ENCODE data around the gene SPRY4. TPM values are rescaled to one million over a fixed set of nuclear protein-coding genes. Genes with fewer than 3 reads are reported as not detected.
A peak's percentile ranks its signal among the peaks of the same experiment; 100 is the strongest.
"Not testable (repeated sequence)": the region's sequence is repeated elsewhere in the genome, so short reads cannot be mapped to it uniquely, and the experiment has no call there.

Gene SPRY4
- total RNA-seq (2014; rRNA removed; shearing (Covaris generic)) = 3.2 and 3.7 TPM in 2 replicates

GRCh38 chr5:142324871-142325724, at the start of gene SPRY4:
SPRY4 (minus strand) TSS chr5:142325021; CDS start chr5:142315108, 9,913 bp downstream.
- peak; percentile 99 for DNase-seq (ENCODE audit: low read depth)

GRCh38 chr5:142368529-142368928, 43.7 kb upstream of the SPRY4 start:
- no peak for DNase-seq (ENCODE audit: low read depth)

- no peak for DNase-seq (ENCODE audit: low read depth)
These were observed 41.2 kb upstream of the SPRY4 start for GRCh38 chr5:142366007-142366406.

GRCh38 chr5:142364251-142365145, 39.7 kb upstream of the SPRY4 start:
- DNase-seq (ENCODE audit: low read depth) = no peak

- no peak for DNase-seq (ENCODE audit: low read depth)
These were observed 38.8 kb upstream of the SPRY4 start for GRCh38 chr5:142363619-142363963.

DNA sequence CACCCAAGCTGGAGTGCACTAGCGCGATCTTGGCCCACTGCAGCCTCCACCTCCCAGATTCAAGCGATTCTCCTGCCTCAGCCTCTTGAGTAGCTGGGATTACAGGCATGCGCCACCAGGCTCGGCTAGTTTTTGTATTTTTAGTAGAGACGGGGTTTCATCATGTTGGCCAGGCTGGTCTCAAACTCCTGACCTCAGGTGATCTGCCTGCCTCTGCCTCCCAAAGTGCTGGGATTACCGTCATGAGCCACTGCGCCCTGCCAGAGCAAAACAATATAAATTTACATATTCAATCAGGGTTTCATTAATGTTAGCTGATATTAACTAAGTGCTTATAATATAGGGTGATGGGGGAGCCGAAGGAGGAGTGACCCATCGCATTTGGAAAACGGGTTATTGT, 37.4 kb upstream of the SPRY4 start:
- DNase-seq (ENCODE audit: low read depth) = not testable (repeated sequence)

GRCh38 chr5:142360607-142361120, 35.8 kb upstream of the SPRY4 start:
- DNase-seq (ENCODE audit: low read depth) = peak; percentile 90

DNA sequence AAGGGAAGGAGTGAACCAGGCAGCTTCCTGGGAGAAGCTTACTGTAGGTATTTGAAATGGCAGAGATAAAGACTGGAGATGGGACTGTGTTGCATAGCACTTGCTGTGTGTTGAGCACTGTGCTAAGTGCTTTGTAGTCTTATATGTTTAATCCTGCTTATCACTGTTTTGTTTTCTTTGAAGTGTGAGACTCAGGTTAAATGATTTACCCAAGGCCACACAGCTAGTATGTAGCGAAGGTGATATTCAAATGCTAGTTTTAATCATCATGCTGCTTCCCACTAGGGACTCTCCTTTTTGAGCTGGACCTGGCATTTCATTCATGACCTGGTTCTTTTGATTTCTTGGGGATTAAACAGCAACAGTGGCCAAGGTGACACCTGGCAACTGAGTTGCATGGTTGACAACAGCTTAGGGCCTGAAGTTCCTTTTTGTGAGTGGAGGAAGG, 35.3 kb upstream of the SPRY4 start:
- no peak for DNase-seq (ENCODE audit: low read depth)

- no peak for DNase-seq (ENCODE audit: low read depth)
These were observed 33.8 kb upstream of the SPRY4 start for GRCh38 chr5:142358648-142359047.

DNA sequence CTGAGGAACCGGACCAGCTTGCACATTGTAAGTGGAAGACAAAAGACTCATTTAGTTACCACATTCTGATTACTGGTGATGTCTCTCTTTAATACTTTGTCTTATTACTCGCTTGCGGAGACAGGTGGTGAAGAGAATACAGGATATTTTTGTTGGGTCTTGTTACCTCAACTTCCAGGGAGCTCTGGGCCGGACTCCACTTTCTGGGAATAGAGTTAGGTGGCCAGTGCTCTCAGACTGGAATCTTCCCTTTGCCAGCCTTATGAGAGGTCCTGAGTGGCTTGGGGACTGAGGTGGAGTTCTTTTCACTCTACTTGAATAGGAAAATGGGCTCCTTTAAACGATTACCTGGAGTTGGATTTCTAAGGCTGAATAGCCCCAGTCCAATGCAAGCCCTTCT, 33.3 kb upstream of the SPRY4 start:
- DNase-seq (ENCODE audit: low read depth) = no peak

DNA sequence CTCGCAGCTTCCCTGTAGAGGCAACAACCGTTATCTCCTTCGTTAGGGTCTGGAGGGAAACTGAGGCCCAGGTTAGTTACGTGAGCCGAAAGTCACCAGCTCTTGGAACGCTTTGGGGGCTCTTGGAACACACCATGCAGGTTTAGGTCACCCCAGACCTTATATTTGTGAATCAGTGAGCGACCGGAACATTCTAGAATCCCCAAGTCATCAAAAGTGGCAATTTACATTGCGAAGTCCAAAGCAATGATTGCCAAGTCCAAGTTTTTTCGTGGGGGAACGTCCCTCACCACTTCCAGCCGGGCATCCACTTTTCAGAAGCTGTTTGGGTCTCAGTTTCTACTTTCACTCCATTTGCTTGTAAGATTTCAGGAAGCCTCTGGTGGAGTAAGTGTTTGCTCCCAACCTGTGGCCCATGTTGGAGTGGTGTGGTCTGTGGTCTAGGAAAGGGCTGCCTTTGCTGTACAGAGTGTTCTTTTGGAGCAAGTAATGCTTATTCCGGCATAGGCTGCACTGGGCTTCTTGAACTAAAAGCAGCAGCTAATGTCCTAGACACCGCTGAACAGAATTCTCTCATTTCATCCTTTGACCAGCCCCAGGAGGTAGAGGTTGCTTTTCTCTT, 32.8 kb upstream of the SPRY4 start:
- no peak for DNase-seq (ENCODE audit: low read depth)

- DNase-seq (ENCODE audit: low read depth) = peak; percentile 94
These were observed 32.1 kb upstream of the SPRY4 start for GRCh38 chr5:142356716-142357468.

DNA sequence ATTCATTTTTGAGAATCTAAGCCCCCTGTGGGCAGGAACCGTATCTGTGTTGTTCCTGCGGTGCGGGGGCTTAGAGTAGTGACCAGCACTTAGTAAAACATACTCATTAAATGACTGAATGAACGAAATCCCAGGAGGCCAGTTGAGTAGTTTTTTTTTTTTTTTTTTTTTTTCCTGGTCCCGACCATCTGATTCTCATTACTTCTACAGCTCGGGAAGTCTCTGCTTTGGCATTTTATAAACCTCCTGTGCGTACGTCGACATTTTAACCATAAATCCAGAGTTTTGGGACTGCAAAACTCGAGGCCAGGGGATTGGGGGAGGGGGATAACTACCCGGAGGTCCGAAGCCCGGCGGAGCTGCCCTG, 31.5 kb upstream of the SPRY4 start:
- DNase-seq (ENCODE audit: low read depth) = no peak

DNA sequence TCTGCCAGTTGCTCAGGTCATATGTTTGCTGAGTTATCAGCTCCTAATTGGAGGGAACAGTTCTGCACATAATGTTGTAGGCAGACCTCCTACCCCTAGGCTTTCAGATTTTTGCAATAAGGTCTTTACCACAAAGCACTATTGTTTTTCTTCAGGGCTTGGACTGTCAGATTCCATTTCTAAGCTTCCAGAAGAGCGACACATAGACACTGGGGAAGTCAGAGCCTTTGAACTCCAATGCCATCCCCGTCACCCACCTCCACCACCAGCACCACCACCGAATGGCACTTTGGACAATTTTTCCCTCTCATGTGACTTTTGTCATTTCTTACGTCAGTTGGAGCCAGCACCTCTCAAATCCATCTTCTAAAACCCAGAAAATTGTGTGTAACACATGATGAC, 28.3 kb upstream of the SPRY4 start:
- DNase-seq (ENCODE audit: low read depth) = no peak

GRCh38 chr5:142350021-142350420, 25.2 kb upstream of the SPRY4 start:
- DNase-seq (ENCODE audit: low read depth) = no peak

DNA sequence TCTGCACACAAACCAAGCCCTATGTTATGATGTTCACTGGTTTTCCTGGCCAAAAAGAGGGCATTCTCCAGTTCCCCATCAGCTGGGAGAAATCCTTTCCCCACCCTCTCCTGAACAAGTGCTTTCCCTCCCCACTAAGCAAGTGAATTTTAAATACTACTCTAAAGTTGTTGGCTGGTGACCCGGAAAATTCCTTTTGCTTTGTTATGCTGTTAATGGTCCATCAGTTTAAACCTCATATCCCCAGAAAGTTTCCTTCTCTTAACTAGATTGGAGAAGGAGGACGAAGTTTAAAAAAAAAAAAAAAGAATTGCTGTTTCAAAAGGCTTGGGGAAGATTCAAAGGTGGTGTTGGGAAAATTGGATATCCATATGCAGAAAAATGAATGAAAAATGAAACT, 21.9 kb upstream of the SPRY4 start:
- no peak for DNase-seq (ENCODE audit: low read depth)

DNA sequence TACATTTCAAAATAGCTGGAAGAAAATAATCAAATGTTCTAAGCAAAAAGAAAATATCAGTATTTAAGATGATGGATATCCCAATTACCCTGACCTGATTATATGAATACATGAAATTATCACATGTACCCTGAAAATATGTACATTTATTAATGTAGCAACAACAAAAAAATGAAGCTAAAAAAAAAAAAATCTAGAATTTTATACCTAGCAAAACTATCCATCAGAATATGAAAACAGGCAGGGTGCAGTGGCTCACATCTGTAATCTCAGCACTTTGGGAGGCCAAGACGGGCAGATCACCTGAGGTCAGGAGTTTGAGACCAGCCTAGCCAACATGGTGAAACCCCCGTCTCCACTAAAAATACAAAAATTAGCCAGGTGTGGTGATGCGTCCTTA, 20.1 kb upstream of the SPRY4 start:
- DNase-seq (ENCODE audit: low read depth) = not testable (repeated sequence)

- no peak for DNase-seq (ENCODE audit: low read depth)
These were observed 18.7 kb upstream of the SPRY4 start for GRCh38 chr5:142343531-142343930.

GRCh38 chr5:142342128-142342981, 17.5 kb upstream of the SPRY4 start:
- peak; percentile 35 for DNase-seq (ENCODE audit: low read depth)

GRCh38 chr5:142339781-142340180, 15.0 kb upstream of the SPRY4 start:
- DNase-seq (ENCODE audit: low read depth) = no peak

All from Daoy (cell line).